ELR (cell line): ENCODE measurements around the gene SCARF1.

Experiments used
- DNase-seq: peaks from one replicate; pipeline ENCODE4 v3.0.0-alpha.2; 2015; ENCODE audit warnings: low read depth

SCARF1 gene

DNA sequence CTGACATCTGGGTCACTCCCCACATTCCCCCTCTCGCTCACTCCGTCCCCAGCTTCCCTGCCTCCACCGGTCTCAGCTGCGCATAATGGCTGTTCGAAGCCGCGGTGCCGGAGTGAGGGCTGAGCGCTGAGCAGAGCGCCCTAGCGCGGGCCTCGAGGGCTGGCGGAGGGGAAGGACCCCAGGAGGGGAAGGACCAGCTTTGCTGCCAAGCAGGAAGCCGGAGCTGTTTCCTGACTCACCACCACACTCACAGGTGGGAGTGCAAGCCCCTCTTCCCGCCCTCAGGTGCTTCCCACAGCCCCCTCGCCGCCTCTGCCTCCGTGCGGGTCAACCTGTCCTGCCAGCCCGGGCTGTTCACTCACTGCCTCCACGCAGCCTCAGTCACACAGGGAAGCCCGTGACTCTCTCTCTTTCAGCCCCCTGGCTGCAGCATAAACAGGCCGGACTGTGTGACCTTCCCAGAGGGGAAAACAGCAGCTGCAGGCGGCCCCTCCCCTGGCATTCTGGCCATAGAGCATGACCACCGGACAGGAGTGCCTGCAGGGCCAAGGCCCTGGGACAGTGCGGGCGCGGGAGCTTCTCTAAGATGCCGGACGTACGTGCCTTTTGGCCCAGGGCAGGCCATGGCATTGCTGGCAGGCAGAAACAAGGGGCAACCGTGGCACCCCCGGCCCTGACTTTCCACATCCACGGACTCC, 40.6 kb downstream of the SCARF1 start:
- DNase-seq: no peak

DNA sequence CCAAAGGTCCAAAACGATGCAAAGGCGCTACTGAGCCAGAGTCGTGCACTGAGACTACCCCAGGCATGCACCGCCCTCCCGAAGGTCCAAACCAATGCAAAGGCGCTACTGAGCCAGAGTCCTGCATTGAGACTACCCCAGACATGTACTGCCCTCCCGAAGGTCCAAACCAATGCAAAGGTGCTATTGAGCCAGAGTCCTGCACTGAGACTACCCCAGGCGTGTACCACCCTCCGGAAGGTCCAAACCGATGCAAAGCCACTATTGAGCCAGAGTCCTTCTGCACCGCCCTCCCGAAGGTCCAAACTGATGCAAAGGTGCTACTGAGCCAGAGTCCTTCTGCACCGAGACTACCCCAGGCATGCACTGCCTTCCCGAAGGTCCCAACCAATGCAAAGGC, 44.0 kb downstream of the SCARF1 start:
- no peak for DNase-seq

- DNase-seq: no peak
These were observed 47.0 kb downstream of the SCARF1 start for GRCh38 chr17:1598399-1599095.

GRCh38 chr17:1597861-1598342, 47.6 kb downstream of the SCARF1 start:
- DNase-seq: no peak

DNA sequence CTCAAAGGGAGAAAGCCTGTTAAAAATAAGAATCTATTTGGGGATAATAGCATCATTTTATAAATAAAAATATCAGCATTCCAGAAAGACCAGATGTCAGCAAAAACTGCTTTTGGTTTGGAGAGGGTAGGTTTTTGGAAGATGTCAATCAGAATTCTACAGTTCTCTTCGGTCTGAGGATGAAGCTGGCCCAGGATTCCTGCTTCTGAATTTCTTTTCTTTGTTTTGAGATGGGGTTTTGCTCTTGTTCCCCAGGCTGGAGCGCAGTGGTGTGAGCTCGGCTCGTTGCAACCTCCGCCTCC, 52.0 kb downstream of the SCARF1 start:
- DNase-seq: no peak

DNA sequence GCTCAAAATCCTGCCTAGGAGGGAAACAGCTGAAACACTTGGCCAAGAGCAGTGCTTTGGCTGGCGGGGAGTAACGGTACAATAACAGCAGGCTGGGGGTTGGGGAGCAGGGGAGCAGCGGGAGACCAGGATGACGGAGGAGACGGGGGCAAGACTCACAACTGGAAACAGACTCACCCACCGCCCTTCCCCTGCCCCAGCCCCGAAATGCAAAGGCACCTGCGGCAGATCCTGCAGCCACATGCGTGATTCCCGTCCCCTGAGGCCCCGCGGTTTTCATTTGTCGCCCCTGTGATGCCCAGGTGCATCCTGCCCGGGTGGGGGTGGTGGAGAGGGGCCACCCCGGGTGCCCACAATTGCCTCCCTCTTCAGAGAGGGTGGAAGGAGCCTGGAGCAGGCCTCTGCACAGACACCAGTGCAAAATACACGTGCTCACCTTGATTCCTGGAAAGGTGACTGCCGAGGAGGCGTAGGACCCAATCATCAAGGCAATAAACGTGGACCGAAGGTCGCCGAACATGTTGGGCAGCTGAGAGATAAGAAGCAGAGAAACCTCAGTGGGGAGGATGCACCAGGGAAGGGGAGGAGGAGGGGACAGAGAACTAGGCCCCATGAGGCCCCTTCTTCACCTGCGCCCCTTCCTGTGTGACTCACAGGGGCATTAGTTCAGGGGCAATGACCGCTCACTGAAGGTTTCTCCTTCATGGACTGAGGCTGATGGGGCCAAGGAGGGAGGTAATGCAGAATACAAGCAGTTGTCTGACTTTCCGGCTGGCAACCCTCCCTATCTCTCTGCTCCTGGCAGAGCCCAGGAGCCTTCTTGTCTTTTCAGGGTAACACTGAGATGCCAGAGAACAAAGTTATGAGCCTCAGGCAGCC, 52.5 kb downstream of the SCARF1 start:
- no peak for DNase-seq

DNA sequence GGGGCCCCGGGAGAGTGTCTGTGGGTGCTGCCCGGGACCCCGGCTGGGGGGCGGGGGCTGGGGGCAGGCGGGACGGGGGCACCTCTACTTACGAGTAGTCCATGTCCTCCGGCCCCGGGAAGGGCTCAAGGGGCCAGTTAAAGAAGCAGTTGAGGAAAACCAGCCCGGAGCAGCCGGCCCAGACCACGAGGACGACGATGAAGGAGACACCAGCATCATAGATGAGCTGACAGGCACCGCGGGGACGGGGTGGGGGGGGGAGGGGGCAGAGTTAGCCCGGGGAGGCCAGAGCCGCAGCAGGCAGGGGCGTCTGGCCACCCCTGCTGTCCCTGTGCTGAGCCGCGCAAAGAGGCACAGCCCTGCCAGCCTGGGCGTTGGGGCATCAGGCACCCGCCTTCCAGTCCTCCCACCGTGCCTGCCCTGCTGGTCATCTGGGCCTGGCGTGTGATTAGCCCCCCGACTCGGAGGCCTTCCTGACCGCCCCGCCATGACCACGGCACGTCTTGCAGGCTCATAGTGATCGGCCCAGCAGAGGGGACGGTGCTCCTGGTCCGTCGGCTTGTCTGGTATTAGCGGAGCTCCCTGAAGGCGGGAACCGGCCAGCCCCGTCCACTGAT, 54.0 kb downstream of the SCARF1 start:
- DNase-seq: no peak

- DNase-seq: no peak
These were observed 54.6 kb downstream of the SCARF1 start for GRCh38 chr17:1590747-1591473.

- DNase-seq: peak; percentile 91
These were observed 55.3 kb downstream of the SCARF1 start for GRCh38 chr17:1590029-1590746.

GRCh38 chr17:1588821-1589585, 56.5 kb downstream of the SCARF1 start:
- no peak for DNase-seq

- no peak for DNase-seq
These were observed 61.4 kb downstream of the SCARF1 start for GRCh38 chr17:1584167-1584566.
